NCI-H510A treated with DMSO at 0.1 percent for 48 hours (cell line): ENCODE results near the gene SMURF2.

ENCODE experiments used
- DNase-seq: peaks from one replicate; lab custom pipeline; 2025; lab: John Stamatoyannopoulos, UW

SMURF2 gene

GRCh38 chr17:64502021-64502420 lies 160.1 kb downstream of the SMURF2 start:
- no peak for DNase-seq

GRCh38 chr17:64500862-64501765 lies 161.0 kb downstream of the SMURF2 start:
- no peak for DNase-seq

- DNase-seq, result no peak
These were observed 161.6 kb downstream of the SMURF2 start for GRCh38 chr17:64500487-64500859.

GRCh38 chr17:64499805-64500486 lies 162.2 kb downstream of the SMURF2 start:
- peak; percentile 21 for DNase-seq

- DNase-seq, result no peak
These were observed 163.6 kb downstream of the SMURF2 start for GRCh38 chr17:64498308-64499203.

GRCh38 chr17:64497565-64498035 lies 164.5 kb downstream of the SMURF2 start:
- DNase-seq, result peak; percentile 66

GRCh38 chr17:64496786-64497564 lies 165.1 kb downstream of the SMURF2 start, which contains the start of gene POLG2:
Gene POLG2 (minus strand): TSS chr17:64497054. CDS start chr17:64496968, 86 bp downstream.
- DNase-seq, result peak; percentile 97

GRCh38 chr17:64496348-64496785 lies 165.7 kb downstream of the SMURF2 start:
- no peak for DNase-seq
